Activated CD8-positive, alpha-beta memory T cell treated with anti-CD3 and anti-CD28 coated beads, Interleukin-2, amount 10 ng/mL, durations not matched to agents 7 days and 5 days (primary cell): Measurements from ENCODE around the gene FSTL4. TPM values are rescaled to one million over a fixed set of nuclear protein-coding genes. Genes with fewer than 3 reads are reported as not detected.

Experiments
- ATAC-seq: fragments of 150-1000 bp; cut with Tn5 transposase; one replicate; pipeline ENCODE4 v1.10.0; 2021; ENCODE audit warnings: moderate library complexity
- CTCF ChIA-PET: fragments of 350-600 bp; sonication (Branson Sonifier 250); formaldehyde crosslinking; loops from one replicate; lab custom pipeline; 2021; ENCODE audit warnings: antibody characterized with exemption; lab: Charles Lee
- DNase-seq: peaks from one replicate; pipeline ENCODE4 v3.0.0-alpha.2; 2020
- H3K27ac Mint-ChIP-seq: one replicate; pipeline ENCODE4 v1.8.0; 2021; ENCODE audit warnings: mild to moderate bottlenecking, mixed read lengths
- H3K27me3 Mint-ChIP-seq: one replicate; pipeline ENCODE4 v1.8.0; 2021; ENCODE audit warnings: mixed read lengths
- H3K36me3 Mint-ChIP-seq: one replicate; pipeline ENCODE4 v1.8.0; 2021; ENCODE audit warnings: mild to moderate bottlenecking, mixed read lengths
- H3K4me1 Mint-ChIP-seq: one replicate; pipeline ENCODE4 v1.8.0; 2021; ENCODE audit warnings: mixed read lengths
- H3K4me3 Mint-ChIP-seq: one replicate; pipeline ENCODE4 v1.8.0; 2021; ENCODE audit warnings: mild to moderate bottlenecking, moderate library complexity, mixed read lengths
- H3K9me3 Mint-ChIP-seq: one replicate; pipeline ENCODE4 v1.8.0; 2022; ENCODE audit warnings: low read depth, mixed read lengths
- total RNA-seq, 2 experiments: library from RNA; stranded (reverse); gene quantifications; one replicate each; pipeline ENCODE4 v1.2.3, GENCODE V29; 2021

Gene FSTL4
- total RNA-seq, 2 experiments from 2014 or later = not detected

DNA sequence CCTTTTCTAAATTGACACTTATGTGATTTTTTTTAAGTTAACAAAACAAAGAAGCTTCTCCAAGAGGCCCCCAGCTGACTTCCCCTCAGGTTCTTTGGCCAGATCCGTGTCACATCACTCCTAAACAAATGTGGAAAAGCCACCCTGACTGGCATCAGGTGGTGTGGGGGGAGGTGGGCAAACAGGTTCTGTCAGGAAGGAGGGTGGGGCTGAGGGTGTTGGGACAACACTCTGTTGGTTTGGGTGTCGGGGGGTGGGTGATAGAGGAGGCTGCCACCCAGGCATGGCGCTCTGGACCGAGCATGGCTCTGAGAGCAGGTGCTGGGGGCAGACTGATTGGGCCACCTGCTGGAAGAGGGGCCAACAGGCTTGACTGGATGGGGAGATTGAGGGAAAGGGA is 349.7 kb downstream of the FSTL4 start:
- DNase-seq (no peak), ATAC-seq (no peak)
- no peak overlapping the region for H3K4me3 Mint-ChIP-seq
- no peaks in the 10 kb centered on the region for H3K36me3 Mint-ChIP-seq
- CTCF ChIA-PET = interaction anchor here (1.5 kb wide), 1 partner anchor 155 kb away, joined by 5 read pairs; no protein-coding TSS in a partner anchor
- no peaks in the 10 kb centered on the region for H3K9me3 Mint-ChIP-seq
- no peak overlapping the region for H3K27ac Mint-ChIP-seq
- peaks cover 18% of the 10 kb centered on the region for H3K4me1 Mint-ChIP-seq
- H3K27me3 Mint-ChIP-seq = peaks cover 8% of the 10 kb centered on the region

DNA sequence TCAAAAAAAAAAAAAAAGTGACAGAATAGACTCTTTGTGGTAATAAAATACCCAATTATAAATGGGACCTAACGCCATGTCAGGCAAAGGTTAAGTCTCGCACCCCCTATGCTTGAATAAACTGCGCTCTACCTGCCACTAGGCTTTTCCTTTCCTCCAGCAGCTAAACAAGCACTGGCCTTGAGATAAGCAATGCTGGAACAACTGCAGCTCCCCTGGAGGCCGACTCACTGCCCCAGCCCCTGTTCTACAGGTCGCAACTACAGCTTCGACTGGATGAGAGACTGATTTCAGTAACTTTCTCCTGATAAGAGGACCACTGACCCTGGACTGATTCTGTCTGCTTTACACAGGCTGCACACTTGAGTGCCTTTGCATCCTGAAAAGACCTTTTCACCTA is 350.3 kb downstream of the FSTL4 start:
- H3K36me3 Mint-ChIP-seq = no peaks in the 10 kb centered on the region
- no peak overlapping the region for H3K27ac Mint-ChIP-seq
- H3K9me3 Mint-ChIP-seq = no peaks in the 10 kb centered on the region
- ATAC-seq (no peak), DNase-seq (no peak)
- H3K4me3 Mint-ChIP-seq = no peak overlapping the region
- H3K4me1 Mint-ChIP-seq = peaks cover 20% of the 10 kb centered on the region
- peaks cover 8% of the 10 kb centered on the region for H3K27me3 Mint-ChIP-seq
- CTCF ChIA-PET = interaction anchor here (1.5 to 2.0 kb wide), 2 partner anchors 18 to 155 kb away, joined by 5 to 6 read pairs; no protein-coding TSS in a partner anchor

DNA sequence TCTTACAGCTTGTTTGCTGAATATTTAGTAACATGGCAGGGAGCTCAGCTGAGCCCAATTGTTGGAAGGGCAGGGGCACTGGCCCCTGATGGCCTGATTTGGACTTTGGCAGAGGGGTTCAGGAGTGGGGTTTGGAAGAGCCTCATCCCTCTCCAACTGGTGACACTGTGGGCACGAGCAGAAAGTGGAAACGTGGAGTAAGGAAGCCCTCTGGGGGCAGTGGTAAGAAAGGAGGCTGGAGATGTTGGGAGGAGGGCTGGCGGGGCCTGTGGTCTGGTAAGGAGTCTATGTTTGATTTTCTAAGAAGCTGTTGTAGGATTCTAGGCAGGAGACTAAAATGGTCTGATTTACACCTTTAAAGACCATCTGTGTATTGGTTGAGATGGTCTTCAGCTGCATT is 351.6 kb downstream of the FSTL4 start:
- no peak for DNase-seq
- ATAC-seq = no peak
- CTCF ChIA-PET = interaction anchor here (0.8 to 2.0 kb wide), 3 partner anchors 17 to 494 kb away, joined by 3 to 6 read pairs (median 3); no protein-coding TSS in a partner anchor
- H3K9me3 Mint-ChIP-seq = no peaks in the 10 kb centered on the region
- no peak overlapping the region for H3K27ac Mint-ChIP-seq
- H3K36me3 Mint-ChIP-seq = no peaks in the 10 kb centered on the region
- H3K27me3 Mint-ChIP-seq = peaks cover 8% of the 10 kb centered on the region
- peaks cover 20% of the 10 kb centered on the region for H3K4me1 Mint-ChIP-seq
- no peak overlapping the region for H3K4me3 Mint-ChIP-seq

DNA sequence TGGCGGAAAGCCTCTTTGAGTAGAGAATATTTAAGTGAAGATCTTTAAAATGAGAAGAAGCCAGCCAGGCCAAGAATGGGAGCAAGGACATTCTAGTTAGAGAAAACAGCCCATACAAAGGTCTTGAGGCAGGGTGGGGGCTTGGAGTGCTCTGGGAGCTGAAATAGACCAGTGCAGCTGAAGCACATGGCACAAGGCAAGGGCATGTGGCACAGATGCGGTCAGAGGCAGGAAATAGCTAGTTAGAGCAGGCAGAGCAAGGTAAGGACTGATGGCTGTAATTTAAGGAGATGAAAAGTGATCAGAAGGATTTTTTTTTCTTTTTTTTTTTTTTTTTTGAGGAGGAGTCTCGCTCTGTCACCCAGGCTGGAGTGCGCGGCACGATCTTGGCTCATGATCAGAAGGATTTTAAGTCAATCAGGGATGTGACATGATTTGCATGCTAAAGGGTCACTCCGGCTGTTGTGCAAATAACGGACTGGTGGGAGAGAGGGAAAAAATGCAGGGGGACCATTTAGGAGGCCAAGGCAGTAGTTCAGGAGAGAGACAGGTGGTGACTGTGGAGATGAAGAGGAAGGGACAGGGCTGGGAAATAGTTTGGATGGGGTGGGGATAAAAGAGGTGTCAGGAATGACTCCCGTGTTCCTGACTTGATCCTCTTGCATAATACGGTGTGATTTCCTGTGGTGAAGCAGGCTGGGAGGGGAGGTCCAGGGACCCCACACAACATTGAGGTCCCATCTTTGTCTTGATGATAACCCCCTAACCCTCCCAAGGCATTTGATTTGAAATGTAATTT is 352.9 kb downstream of the FSTL4 start:
- Mint-ChIP-seq H3K9me3 (no peaks in the 10 kb centered on the region), H3K4me1 (peaks cover 20% of the 10 kb centered on the region), H3K27ac (peak overlapping the region; percentile 42), H3K36me3 (no peaks in the 10 kb centered on the region), H3K27me3 (peaks cover 8% of the 10 kb centered on the region), H3K4me3 (no peak overlapping the region)
- CTCF ChIA-PET = no interaction called here
- ATAC-seq (no peak), DNase-seq (no peak)

DNA sequence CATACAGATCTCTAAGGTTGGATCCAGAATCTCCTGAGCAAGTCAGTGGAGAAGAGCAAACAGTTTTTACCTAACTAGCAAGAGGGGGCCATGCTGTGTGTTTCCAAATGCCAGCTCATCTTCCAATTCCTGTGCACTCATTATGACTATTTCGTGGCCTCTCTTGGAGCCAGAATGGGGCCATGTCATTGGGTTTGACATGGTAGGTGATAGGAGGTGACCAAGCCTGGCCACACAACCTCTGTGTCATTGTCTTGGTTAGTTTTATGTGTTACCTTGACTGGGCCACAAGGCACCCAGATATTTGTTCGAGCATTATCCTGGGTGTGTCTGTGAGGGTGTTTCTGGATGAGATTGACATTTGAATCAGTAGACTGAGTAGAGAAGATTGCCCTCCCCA is 354.4 kb downstream of the FSTL4 start:
- H3K9me3 Mint-ChIP-seq = no peaks in the 10 kb centered on the region
- no peak overlapping the region for H3K4me3 Mint-ChIP-seq
- no peaks in the 10 kb centered on the region for H3K36me3 Mint-ChIP-seq
- H3K27me3 Mint-ChIP-seq = no peaks in the 10 kb centered on the region
- no peak overlapping the region for H3K27ac Mint-ChIP-seq
- CTCF ChIA-PET = interaction anchor here (0.6 kb wide), 1 partner anchor 54 kb away, joined by 3 read pairs; no protein-coding TSS in a partner anchor
- DNase-seq = peak; percentile 48
- ATAC-seq = no peak
- peaks cover 20% of the 10 kb centered on the region for H3K4me1 Mint-ChIP-seq

DNA sequence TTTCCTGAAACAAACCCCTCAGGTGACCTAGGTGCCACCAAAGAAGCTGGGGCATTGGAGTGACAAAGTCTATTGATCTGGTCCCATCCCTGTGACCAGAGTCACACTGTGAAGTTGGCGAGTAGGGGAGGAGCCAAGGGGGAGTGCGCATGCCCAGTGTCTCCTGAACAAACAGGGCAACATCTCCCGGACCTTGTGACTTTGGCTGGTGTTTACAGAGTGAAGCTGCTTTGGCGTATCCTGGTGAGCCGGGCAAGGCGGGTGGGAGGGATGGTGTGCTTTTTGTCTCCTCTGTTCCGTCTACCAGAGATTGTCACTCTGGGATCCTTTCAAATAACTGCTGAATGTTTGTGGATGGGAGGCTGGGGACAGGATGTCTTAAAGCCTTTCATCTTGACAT is 356.1 kb downstream of the FSTL4 start:
- H3K27me3 Mint-ChIP-seq = no peaks in the 10 kb centered on the region
- H3K4me1 Mint-ChIP-seq = peaks cover 20% of the 10 kb centered on the region
- no peak overlapping the region for H3K4me3 Mint-ChIP-seq
- H3K27ac Mint-ChIP-seq = no peak overlapping the region
- ATAC-seq (no peak), DNase-seq (no peak)
- H3K36me3 Mint-ChIP-seq = no peaks in the 10 kb centered on the region
- H3K9me3 Mint-ChIP-seq = no peaks in the 10 kb centered on the region
- CTCF ChIA-PET = no interaction called here

DNA sequence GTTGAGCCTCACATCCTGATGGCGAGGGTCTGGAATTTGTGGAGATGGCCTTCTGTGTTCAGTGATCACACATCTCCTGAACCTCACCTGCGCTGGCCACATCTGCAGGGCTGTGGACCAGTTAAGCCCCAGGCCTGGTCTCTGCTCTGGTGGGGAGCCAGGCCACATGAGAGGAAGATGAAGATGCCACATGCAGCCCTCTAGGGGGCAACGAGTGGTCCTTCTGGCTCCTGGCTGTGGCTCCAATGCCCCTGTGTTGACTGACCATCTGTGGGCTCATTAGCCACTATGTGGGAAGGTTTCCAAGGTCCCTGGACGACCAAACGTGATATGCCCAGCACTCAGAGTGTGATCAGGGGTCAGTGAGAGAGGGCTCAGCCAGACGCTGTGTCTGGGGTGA is 357.5 kb downstream of the FSTL4 start:
- no peaks in the 10 kb centered on the region for H3K36me3 Mint-ChIP-seq
- H3K4me1 Mint-ChIP-seq = peaks cover 20% of the 10 kb centered on the region
- no peak overlapping the region for H3K27ac Mint-ChIP-seq
- no peak overlapping the region for H3K4me3 Mint-ChIP-seq
- DNase-seq (no peak), ATAC-seq (no peak)
- CTCF ChIA-PET = no interaction called here
- no peaks in the 10 kb centered on the region for H3K27me3 Mint-ChIP-seq
- H3K9me3 Mint-ChIP-seq = no peaks in the 10 kb centered on the region

DNA sequence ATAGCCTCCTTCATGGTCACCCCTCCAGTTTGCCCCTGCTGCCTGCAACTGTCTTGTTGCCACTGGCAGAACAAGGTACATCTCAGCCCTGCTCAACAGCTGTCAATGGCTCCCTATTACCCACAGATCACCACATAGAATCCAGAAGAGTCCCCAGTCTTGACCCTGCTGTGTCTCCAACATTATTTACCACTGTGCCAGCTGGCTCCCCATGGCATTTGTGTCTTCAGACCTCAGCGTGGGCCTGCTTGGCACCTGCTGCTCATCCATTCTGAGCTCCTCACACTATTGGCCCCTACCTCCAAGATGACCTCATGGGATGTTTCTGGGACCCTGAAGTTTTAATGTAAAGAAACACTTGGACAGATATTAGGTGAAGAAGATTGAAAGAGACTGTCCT is 358.7 kb downstream of the FSTL4 start:
- CTCF ChIA-PET = no interaction called here
- H3K27ac Mint-ChIP-seq = no peak overlapping the region
- H3K9me3 Mint-ChIP-seq = no peaks in the 10 kb centered on the region
- no peak for DNase-seq
- H3K4me1 Mint-ChIP-seq = peaks cover 10% of the 10 kb centered on the region
- H3K27me3 Mint-ChIP-seq = no peaks in the 10 kb centered on the region
- no peak overlapping the region for H3K4me3 Mint-ChIP-seq
- H3K36me3 Mint-ChIP-seq = no peaks in the 10 kb centered on the region
- ATAC-seq = no peak

DNA sequence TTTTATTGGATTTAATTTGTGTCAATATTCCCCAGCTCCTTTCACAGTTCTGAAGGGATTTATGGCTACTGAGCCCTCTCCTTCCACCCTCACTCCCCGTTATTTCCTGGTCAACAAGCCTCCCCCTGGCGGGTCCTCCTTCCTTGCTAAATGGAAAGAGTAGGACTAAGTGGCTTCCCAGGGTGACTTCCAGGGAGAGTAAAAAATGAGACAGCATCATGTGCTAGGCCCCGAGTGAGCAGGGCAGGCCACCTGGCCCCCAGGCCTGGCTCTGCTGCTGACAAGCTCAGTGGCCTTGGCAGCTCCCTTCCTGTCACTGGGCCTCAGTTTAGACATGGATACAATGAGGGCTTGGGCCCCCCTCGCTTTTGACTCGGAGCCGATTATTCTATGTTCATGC is 359.3 kb downstream of the FSTL4 start:
- Mint-ChIP-seq H3K27me3 (no peaks in the 10 kb centered on the region), H3K4me1 (peaks cover 5% of the 10 kb centered on the region), H3K36me3 (no peaks in the 10 kb centered on the region), H3K9me3 (no peaks in the 10 kb centered on the region), H3K4me3 (no peak overlapping the region), H3K27ac (no peak overlapping the region)
- no peak for DNase-seq
- no peak for ATAC-seq
- CTCF ChIA-PET = no interaction called here

DNA sequence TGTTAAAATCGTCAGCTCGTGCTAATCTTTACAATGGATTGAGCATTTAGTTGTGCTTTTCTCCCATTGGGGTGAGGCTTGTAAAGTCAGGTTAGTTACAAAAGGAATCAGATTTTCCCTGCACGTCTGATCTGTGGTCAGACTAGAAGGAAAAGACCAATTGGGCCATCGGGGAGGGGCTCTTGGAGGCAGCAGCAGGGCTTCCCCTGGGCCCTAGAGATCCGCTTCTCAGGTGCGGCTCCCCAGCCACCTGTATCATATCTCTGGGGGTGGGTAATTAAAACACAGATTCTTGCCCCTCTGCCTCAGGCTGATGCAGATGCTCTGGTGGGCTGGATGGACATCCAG is 360.2 kb downstream of the FSTL4 start:
- Mint-ChIP-seq H3K4me3 (no peak overlapping the region), H3K27ac (no peak overlapping the region), H3K4me1 (no peaks in the 10 kb centered on the region), H3K27me3 (no peaks in the 10 kb centered on the region), H3K36me3 (no peaks in the 10 kb centered on the region), H3K9me3 (no peaks in the 10 kb centered on the region)
- ATAC-seq (no peak), DNase-seq (no peak)
- CTCF ChIA-PET = no interaction called here

DNA sequence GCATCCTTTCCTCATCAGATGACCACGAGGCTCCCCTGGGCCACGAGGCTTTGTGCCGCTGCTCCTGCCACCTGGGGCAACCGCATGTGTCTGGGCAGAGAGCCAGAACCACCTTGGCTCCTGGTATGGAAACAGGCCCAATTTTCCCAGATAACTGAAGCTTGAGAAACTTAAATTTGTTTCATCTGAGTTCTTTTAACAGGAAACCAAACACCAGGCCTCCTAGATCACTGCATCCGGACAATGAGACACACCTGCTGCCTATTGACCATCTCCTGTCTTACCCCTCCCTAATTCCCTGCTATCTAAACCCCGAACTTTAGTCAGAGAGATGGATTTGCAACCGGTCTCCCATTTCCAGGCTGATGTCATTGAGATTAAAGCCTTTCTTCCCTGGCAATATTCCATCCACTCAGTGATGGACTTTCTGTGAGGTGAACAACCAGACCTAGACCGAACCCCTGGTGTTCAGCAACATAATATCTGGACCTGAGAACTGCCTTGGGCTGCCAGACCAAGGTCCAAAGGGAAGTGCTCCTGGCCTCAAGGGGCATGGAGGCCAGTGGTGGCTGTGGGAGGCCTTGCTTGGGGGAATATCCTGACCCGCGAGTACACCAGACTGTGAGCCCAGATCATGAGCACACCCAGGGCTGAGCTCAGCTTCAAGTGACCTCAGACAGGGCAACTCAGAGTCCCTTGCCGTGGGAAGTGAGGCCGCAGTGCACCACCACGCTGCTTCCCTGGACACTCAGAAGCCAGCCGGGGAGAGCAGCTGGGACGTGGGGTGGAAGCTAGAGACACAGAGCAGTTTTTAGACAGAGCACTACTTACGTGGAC is 360.8 kb downstream of the FSTL4 start:
- peaks cover 2% of the 10 kb centered on the region for H3K4me1 Mint-ChIP-seq
- CTCF ChIA-PET = no interaction called here

DNA sequence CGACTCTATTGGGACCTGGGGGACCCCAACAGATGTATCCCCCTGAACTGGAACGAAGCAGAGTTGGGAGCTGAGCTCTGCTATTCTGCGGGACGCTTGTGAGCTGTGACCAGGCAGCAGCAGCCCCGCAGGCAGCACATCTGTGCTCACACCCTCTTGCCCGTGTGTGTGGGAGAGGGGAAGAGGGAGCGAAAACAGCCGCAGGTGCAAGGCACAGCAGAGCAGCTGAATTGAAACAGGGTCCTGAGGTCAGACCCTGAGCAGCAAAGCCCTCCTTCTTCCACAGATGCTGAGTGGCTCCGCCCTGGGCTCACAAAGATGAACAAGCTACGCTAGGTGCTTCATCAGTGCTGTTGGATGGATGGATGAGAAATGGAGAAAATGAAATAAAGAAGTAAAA is 361.8 kb downstream of the FSTL4 start:
- no peak overlapping the region for H3K27ac Mint-ChIP-seq
- H3K4me1 Mint-ChIP-seq = peaks cover 5% of the 10 kb centered on the region
- no peak overlapping the region for H3K4me3 Mint-ChIP-seq
- H3K9me3 Mint-ChIP-seq = no peaks in the 10 kb centered on the region
- CTCF ChIA-PET = no interaction called here
- ATAC-seq (no peak), DNase-seq (no peak)
- H3K27me3 Mint-ChIP-seq = no peaks in the 10 kb centered on the region
- no peaks in the 10 kb centered on the region for H3K36me3 Mint-ChIP-seq

More for the DNA sequence above, 360.8 kb downstream of the FSTL4 start:
- H3K27me3 Mint-ChIP-seq = no peaks in the 10 kb centered on the region
- H3K36me3 Mint-ChIP-seq = no peaks in the 10 kb centered on the region
- ATAC-seq = no peak
- H3K9me3 Mint-ChIP-seq = no peaks in the 10 kb centered on the region
- H3K4me3 Mint-ChIP-seq = no peak overlapping the region
- no peak for DNase-seq
- H3K27ac Mint-ChIP-seq = no peak overlapping the region

DNA sequence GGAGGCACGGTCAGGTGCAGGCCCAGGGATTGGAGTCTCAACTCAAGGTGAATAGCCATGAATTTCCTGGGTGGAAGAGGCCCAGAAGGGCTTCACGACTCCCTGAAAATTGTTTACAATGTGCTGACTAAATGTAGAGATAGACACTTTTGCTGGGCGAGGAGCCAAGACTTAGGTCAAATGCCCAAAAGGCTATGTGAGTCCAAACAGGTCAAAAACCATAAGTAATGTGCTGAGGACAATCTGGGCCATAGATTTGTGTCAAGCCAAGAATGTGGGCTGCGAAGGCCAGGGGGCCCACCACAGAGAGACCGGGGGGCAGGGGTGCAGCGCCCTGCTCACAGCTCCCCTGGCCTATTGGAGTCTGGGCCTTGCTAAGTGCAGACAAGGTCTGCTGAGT is 362.7 kb downstream of the FSTL4 start:
- Mint-ChIP-seq H3K27ac (no peak overlapping the region), H3K4me3 (no peak overlapping the region), H3K27me3 (no peaks in the 10 kb centered on the region)

More for the DNA sequence above, 362.7 kb downstream of the FSTL4 start:
- H3K9me3 Mint-ChIP-seq = no peaks in the 10 kb centered on the region
- ATAC-seq (no peak), DNase-seq (no peak)
- H3K4me1 Mint-ChIP-seq = peaks cover 9% of the 10 kb centered on the region
- CTCF ChIA-PET = interaction anchor here (0.6 kb wide), 1 partner anchor 231 kb away, joined by 3 read pairs; no protein-coding TSS in a partner anchor
- H3K36me3 Mint-ChIP-seq = no peaks in the 10 kb centered on the region
